ENCODE measurements around the gene FADD. TPM values are rescaled to one million over a fixed set of nuclear protein-coding genes. Genes with fewer than 3 reads are reported as not detected.

FADD gene
- total RNA-seq, 2 donors from 2014 or later: 9.1 to 14.2 TPM

- Histone ChIP-seq H3K4me1 (no peaks in the 10 kb centered on the region), H3K27me3 (no peaks in the 10 kb centered on the region), H3K9me3 (no peaks in the 10 kb centered on the region), H3K36me3 (replicated peaks in 1 of 2; ENCODE audit: insufficient read depth in 1 of 2, low read depth in 2 of 2) (no peaks in the 10 kb centered on the region), H3K4me3 (no peak overlapping the region), H3K27ac (no peak overlapping the region)
- intact Hi-C loops (cut with DNase I): no loop called here
- no peak for TF ChIP-seq POLR2A (IDR thresholded peaks at IDR 0.05)
- no peak for DNase-seq
- no peak for ATAC-seq
- WGBS, 2 donors: 74 to 89% methylated on average over 5 to 9 of the region's 10 CpGs
Observed at GRCh38 chr11:70229737-70230136, 26.6 kb downstream of the FADD start.

- Histone ChIP-seq H3K27me3 (no peaks in the 10 kb centered on the region), H3K4me1 (no peaks in the 10 kb centered on the region), H3K36me3 (replicated peaks in 1 of 2; ENCODE audit: insufficient read depth in 1 of 2, low read depth in 2 of 2) (no peaks in the 10 kb centered on the region), H3K4me3 (no peak overlapping the region), H3K9me3 (no peaks in the 10 kb centered on the region), H3K27ac (no peak overlapping the region)
- ATAC-seq (no peak), DNase-seq (no peak)
- intact Hi-C loops (cut with DNase I): no loop called here
- no peak for TF ChIP-seq POLR2A (IDR thresholded peaks at IDR 0.05)
- no peak for TF ChIP-seq CTCF (IDR thresholded peaks at IDR 0.05)
- 82 to 95% methylated on average over 5 to 8 of the region's 8 CpGs for WGBS, 2 donors
Observed at GRCh38 chr11:70230151-70230839, 27.2 kb downstream of the FADD start.

DNA sequence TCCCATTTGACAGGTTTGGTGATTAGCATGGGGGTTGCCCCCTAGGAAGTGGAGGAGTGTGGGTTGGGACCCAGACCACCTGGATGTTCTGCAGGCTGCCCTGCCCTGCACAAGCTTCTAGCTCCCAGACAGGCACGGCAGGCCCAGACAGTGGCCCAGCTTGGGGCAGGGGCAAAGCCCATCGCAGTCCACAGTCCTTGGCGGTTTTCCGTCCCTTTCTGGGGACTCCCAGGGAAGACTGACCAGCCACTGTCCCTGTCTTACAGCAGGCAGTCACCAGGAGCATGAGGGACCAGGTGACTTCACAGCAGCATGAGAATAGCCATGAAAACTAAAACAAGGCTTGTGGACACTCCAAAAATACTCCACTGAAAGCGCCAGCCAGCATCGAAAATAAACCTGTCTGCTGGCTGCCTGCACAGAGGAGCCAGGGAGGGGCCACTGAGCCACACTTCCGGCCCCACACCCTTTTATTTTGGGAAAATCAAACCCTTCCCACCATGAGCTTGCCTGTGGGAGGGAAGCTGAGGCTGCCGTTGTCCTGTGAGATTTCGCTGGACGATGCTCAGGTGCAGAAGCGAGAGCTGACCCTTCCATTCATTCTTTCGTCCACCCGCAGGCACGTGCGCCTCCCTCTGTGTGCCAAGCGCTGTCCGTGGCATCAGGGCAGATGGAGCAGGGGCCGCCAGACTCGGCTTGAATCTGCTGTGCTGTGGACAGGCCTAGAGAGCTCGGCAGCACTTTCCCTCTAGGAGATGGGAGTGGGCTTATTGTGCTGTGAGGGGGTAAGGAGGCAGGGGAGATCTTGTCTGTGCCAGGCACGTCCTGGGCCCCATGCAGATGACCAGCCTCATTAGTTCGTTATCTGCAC, 28.0 kb downstream of the FADD start:
- no peak overlapping the region for H3K27ac ChIP-seq
- H3K4me3 ChIP-seq: no peak overlapping the region
- DNase-seq: no peak
- H3K27me3 ChIP-seq: no peaks in the 10 kb centered on the region
- no peaks in the 10 kb centered on the region for H3K4me1 ChIP-seq
- TF ChIP-seq POLR2A (IDR thresholded peaks at IDR 0.05): no peak
- TF ChIP-seq CTCF (IDR thresholded peaks at IDR 0.05): no peak
- intact Hi-C loops (cut with DNase I): no loop called here
- no peaks in the 10 kb centered on the region for H3K36me3 ChIP-seq (replicated peaks in 1 of 2; ENCODE audit: insufficient read depth in 1 of 2, low read depth in 2 of 2)
- H3K9me3 ChIP-seq: no peaks in the 10 kb centered on the region
- no peak for ATAC-seq
- WGBS, 2 donors: 67 to 68% methylated on average over 11 to 21 of the region's 22 CpGs

DNA sequence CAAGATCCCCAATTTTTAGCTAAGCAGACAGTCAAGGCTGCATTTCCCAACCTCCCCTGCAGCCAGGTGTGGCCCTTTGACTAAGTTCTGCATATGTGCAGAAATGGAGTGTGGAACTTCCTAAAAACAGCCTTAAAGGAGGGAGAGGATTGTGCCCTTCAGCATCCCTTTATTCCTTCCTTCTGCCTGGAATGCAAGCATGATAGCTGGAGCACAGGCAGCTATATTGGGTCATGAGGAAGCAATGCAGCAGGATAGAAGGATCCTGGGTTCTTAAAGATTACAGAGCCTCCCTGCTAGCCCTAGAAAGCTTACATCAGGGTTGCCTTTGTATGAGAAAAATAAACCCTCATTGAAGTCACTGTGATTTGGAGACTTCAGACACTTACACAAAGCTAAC, 29.9 kb downstream of the FADD start:
- intact Hi-C loops (cut with DNase I): no loop called here
- no peaks in the 10 kb centered on the region for H3K9me3 ChIP-seq
- H3K36me3 ChIP-seq (replicated peaks in 1 of 2; ENCODE audit: insufficient read depth in 1 of 2, low read depth in 2 of 2): no peaks in the 10 kb centered on the region
- ATAC-seq (no peak), DNase-seq (no peak)
- H3K27me3 ChIP-seq: no peaks in the 10 kb centered on the region
- no peak overlapping the region for H3K27ac ChIP-seq
- no peak for TF ChIP-seq POLR2A (IDR thresholded peaks at IDR 0.05)
- H3K4me1 ChIP-seq: no peaks in the 10 kb centered on the region
- H3K4me3 ChIP-seq: no peak overlapping the region

DNA sequence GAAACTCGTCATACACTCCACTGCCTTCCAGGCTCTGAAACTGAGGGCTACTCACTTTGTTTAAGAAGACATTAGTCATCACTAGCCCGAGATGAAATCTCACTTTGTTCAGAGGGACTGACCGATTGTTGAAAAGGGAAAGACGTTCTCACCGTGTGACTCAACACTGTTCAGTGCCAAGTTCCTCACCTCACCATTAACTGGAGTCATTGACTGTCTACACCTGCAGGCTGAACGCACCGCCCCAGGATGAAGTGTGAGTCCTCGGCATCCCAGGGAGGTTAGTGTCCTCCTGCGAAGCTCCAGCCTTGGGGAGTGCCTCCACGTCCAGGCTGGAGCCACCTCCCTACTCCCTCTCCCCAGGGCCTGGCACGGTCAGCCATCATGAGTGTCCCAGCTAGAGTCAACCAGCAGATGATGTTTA, 30.4 kb downstream of the FADD start:
- Histone ChIP-seq H3K9me3 (no peaks in the 10 kb centered on the region), H3K36me3 (replicated peaks in 1 of 2; ENCODE audit: insufficient read depth in 1 of 2, low read depth in 2 of 2) (no peaks in the 10 kb centered on the region), H3K27me3 (no peaks in the 10 kb centered on the region), H3K27ac (no peak overlapping the region), H3K4me3 (no peak overlapping the region), H3K4me1 (no peaks in the 10 kb centered on the region)
- WGBS, 2 donors: 61 to 72% methylated on average over 6 to 10 of the region's 11 CpGs
- ATAC-seq (peak; percentile 30), DNase-seq (no peak)
- no peak for TF ChIP-seq POLR2A (IDR thresholded peaks at IDR 0.05)
- TF ChIP-seq CTCF (IDR thresholded peaks at IDR 0.05): no peak
- intact Hi-C loops (cut with DNase I): no loop called here

Measured in body of pancreas (tissue), 4 donors.